Measurements from ENCODE around the gene CPNE5. TPM values are rescaled to one million over a fixed set of nuclear protein-coding genes. Genes with fewer than 3 reads are reported as not detected.
A peak's percentile ranks its signal among the peaks of the same experiment; 100 is the strongest.

Gene CPNE5
- total RNA-seq, 1 donor from 2014 or later: 59.1 TPM

- DNase-seq: no peak
- TF ChIP-seq, protein P1, sequence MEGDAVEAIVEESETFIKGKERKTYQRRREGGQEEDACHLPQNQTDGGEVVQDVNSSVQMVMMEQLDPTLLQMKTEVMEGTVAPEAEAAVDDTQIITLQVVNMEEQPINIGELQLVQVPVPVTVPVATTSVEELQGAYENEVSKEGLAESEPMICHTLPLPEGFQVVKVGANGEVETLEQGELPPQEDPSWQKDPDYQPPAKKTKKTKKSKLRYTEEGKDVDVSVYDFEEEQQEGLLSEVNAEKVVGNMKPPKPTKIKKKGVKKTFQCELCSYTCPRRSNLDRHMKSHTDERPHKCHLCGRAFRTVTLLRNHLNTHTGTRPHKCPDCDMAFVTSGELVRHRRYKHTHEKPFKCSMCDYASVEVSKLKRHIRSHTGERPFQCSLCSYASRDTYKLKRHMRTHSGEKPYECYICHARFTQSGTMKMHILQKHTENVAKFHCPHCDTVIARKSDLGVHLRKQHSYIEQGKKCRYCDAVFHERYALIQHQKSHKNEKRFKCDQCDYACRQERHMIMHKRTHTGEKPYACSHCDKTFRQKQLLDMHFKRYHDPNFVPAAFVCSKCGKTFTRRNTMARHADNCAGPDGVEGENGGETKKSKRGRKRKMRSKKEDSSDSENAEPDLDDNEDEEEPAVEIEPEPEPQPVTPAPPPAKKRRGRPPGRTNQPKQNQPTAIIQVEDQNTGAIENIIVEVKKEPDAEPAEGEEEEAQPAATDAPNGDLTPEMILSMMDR (IDR thresholded peaks at IDR 0.05): no peak
- Mint-ChIP-seq H3K9me3 (peaks cover 3% of the 10 kb centered on the region), H3K4me3 (no peak overlapping the region), H3K27me3 (no peaks in the 10 kb centered on the region), H3K36me3 (ENCODE audit: low read depth) (peaks cover 8% of the 10 kb centered on the region), H3K27ac (peak overlapping the region; percentile 93), H3K4me1 (peaks cover 77% of the 10 kb centered on the region)
- intact Hi-C loops (cut with micrococcal nuclease): loop anchor here (1.0 to 2.0 kb wide), 3 partner anchors 10 to 66 kb away; no protein-coding TSS in a partner anchor
- CTCF ChIA-PET: interaction anchor here (0.6 to 1.5 kb wide), 7 partner anchors 13 to 78 kb away, joined by 3 to 5 read pairs (median 4); partner anchors contain the start of gene CDKN1A
- no peak for ATAC-seq (ENCODE audit: low read depth)
- POLR2A ChIA-PET: interaction anchor here (0.5 to 8.1 kb wide), 6 partner anchors 12 to 87 kb away, joined by 3 to 88 read pairs (median 6); partner anchors contain the start of gene CDKN1A
Measured at GRCh38 chr6:36692861-36693702, 146.2 kb downstream of the CPNE5 start.

GRCh38 chr6:36692220-36692619, 147.0 kb downstream of the CPNE5 start:
- no peaks in the 10 kb centered on the region for H3K27me3 Mint-ChIP-seq
- CTCF ChIA-PET: interaction anchor here (0.6 to 1.5 kb wide), 8 partner anchors 12 to 269 kb away, joined by 3 to 6 read pairs (median 4); partner anchors contain the start of gene CDKN1A
- intact Hi-C loops (cut with micrococcal nuclease): loop anchor here (1.0 to 2.0 kb wide), 3 partner anchors 9 to 67 kb away; no protein-coding TSS in a partner anchor
- H3K27ac Mint-ChIP-seq: peak overlapping the region; percentile 93
- peaks cover 82% of the 10 kb centered on the region for H3K4me1 Mint-ChIP-seq
- peaks cover 15% of the 10 kb centered on the region for H3K36me3 Mint-ChIP-seq (ENCODE audit: low read depth)
- H3K4me3 Mint-ChIP-seq: peak overlapping the region; percentile 57
- peaks cover 3% of the 10 kb centered on the region for H3K9me3 Mint-ChIP-seq
- DNase-seq (no peak), ATAC-seq (ENCODE audit: low read depth) (peak; percentile 98)
- TF ChIP-seq, protein P1 (IDR thresholded peaks at IDR 0.05): no peak
- POLR2A ChIA-PET: interaction anchor here (0.6 to 8.1 kb wide), 7 partner anchors 11 to 477 kb away, joined by 3 to 88 read pairs (median 4); partner anchors contain the start of gene CDKN1A

DNA sequence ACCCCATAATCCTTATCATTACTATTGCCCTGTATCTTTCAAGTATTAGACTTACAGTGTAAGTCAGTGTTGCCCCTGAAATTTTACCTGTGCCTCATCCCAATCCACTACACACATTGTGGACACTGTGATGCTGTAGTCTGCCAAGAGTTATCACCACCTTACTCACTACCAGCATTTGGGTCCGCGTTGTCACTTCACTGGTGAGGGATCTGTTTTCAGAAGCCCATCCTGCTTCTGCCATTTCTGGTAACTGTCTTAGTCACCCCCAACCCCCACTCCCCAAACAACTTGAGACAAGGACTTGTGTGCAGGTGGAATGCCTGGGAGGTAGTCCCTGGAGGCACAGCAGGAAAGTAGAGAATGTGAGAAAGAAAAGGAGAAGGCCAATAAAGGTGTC, 147.6 kb downstream of the CPNE5 start:
- Mint-ChIP-seq H3K36me3 (ENCODE audit: low read depth) (peaks cover 21% of the 10 kb centered on the region), H3K27me3 (no peaks in the 10 kb centered on the region), H3K9me3 (peaks cover 3% of the 10 kb centered on the region), H3K4me3 (peak overlapping the region; percentile 41), H3K4me1 (peaks cover 82% of the 10 kb centered on the region), H3K27ac (peak overlapping the region; percentile 93)
- POLR2A ChIA-PET: interaction anchor here (0.6 to 8.1 kb wide), 6 partner anchors 11 to 478 kb away, joined by 3 to 88 read pairs (median 4); partner anchors contain the start of gene CDKN1A
- CTCF ChIA-PET: interaction anchor here (1.0 to 1.5 kb wide), 3 partner anchors 31 to 268 kb away, joined by 4 to 6 read pairs (median 4); no protein-coding TSS in a partner anchor
- TF ChIP-seq, protein P1 (IDR thresholded peaks at IDR 0.05): no peak
- intact Hi-C loops (cut with micrococcal nuclease): loop anchor here (1.0 to 2.0 kb wide), 3 partner anchors 8 to 67 kb away; no protein-coding TSS in a partner anchor
- no peak for DNase-seq
- no peak for ATAC-seq (ENCODE audit: low read depth)

DNA sequence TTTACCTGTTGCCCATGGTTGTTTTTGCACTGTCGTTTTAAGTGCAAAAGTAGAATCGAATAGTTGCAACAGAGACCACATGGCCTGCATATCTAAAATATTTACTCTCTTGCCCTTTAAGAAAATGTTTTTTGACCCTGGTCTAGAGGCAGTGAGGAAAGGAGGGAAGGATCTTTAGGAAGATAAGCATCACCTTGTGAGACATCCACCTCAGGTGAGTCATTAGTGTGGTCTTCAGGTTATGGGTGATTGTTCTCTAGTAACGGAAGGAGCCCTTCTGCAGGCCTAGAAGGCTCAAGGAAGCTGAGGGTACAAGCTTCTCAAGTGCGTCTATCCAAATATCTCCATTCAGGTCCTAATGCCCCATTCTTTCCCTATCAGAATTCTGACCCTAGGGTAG, 148.2 kb downstream of the CPNE5 start:
- peaks cover 3% of the 10 kb centered on the region for H3K9me3 Mint-ChIP-seq
- CTCF ChIA-PET: interaction anchor here (1.3 to 2.2 kb wide), 2 partner anchors 25 to 68 kb away, joined by 3 to 11 read pairs; no protein-coding TSS in a partner anchor
- no peaks in the 10 kb centered on the region for H3K27me3 Mint-ChIP-seq
- DNase-seq (no peak), ATAC-seq (ENCODE audit: low read depth) (no peak)
- POLR2A ChIA-PET: interaction anchor here (1.0 to 8.1 kb wide), 3 partner anchors 10 to 64 kb away, joined by 3 to 88 read pairs (median 3); partner anchors contain the start of gene CDKN1A
- TF ChIP-seq, protein P1 (IDR thresholded peaks at IDR 0.05): no peak
- peaks cover 24% of the 10 kb centered on the region for H3K36me3 Mint-ChIP-seq (ENCODE audit: low read depth)
- no peak overlapping the region for H3K4me3 Mint-ChIP-seq
- peaks cover 84% of the 10 kb centered on the region for H3K4me1 Mint-ChIP-seq
- H3K27ac Mint-ChIP-seq: peak overlapping the region; percentile 93
- intact Hi-C loops (cut with micrococcal nuclease): no loop called here

Other genes starting within 250 kb of the CPNE5 start
- 421 and 494 TPM in 2 replicates for gene SRSF3, start 245.1 kb downstream of the CPNE5 start, total RNA-seq
- 46.9 and 50.4 TPM in 2 replicates for gene CDKN1A, start 160.7 kb downstream of the CPNE5 start, total RNA-seq
- gene RAB44, start 141.6 kb downstream of the CPNE5 start, total RNA-seq: 0.20 TPM in 1 of 2 replicates, not detected in the other
- 23.4 and 27.0 TPM in 2 replicates for gene PPIL1, start 35.4 kb upstream of the CPNE5 start, total RNA-seq
- gene C6orf89, start 46.5 kb upstream of the CPNE5 start, total RNA-seq: 29.7 and 30.3 TPM in 2 replicates
- 0.10 and 0.78 TPM in 2 replicates for gene PI16, start 115.3 kb upstream of the CPNE5 start, total RNA-seq
- 128 and 133 TPM in 2 replicates for gene MTCH1, start 146.8 kb upstream of the CPNE5 start, total RNA-seq
- gene FGD2, start 166.2 kb upstream of the CPNE5 start, total RNA-seq: 362 and 435 TPM in 2 replicates

Data from activated B cell treated with CpG ODN at 0.5 μM for 24 hours (primary cell).